Activated naive CD4-positive, alpha-beta T cell treated with anti-CD3 and anti-CD28 coated beads for 36 hours (primary cell): ENCODE measurements around the gene CBLN1. TPM values are rescaled to one million over a fixed set of nuclear protein-coding genes. Genes with fewer than 3 reads are reported as not detected.

ENCODE experiments used
- CTCF ChIA-PET: fragments of 350-600 bp; sonication (Branson Sonifier 250); formaldehyde crosslinking; loops from one replicate; lab custom pipeline; 2021; ENCODE audit warnings: antibody characterized with exemption; lab: Charles Lee
- DNase-seq: peaks from one replicate; pipeline ENCODE4 v3.0.0-alpha.2; 2020
- H3K27ac Mint-ChIP-seq: one replicate; pipeline ENCODE4 v1.8.0; 2021; ENCODE audit warnings: mild to moderate bottlenecking, mixed read lengths
- H3K27me3 Mint-ChIP-seq: one replicate; pipeline ENCODE4 v1.8.0; 2021; ENCODE audit warnings: low read depth, mixed read lengths
- H3K36me3 Mint-ChIP-seq: one replicate; pipeline ENCODE4 v1.8.0; 2021; ENCODE audit warnings: low read depth, mixed read lengths
- H3K4me1 Mint-ChIP-seq: one replicate; pipeline ENCODE4 v1.8.0; 2021; ENCODE audit warnings: low read depth, mixed read lengths
- H3K4me3 Mint-ChIP-seq: one replicate; pipeline ENCODE4 v1.8.0; 2021; ENCODE audit warnings: mild to moderate bottlenecking, moderate library complexity, mixed read lengths
- H3K9me3 Mint-ChIP-seq: one replicate; pipeline ENCODE4 v1.8.0; 2021; ENCODE audit warnings: mixed read lengths
- intact Hi-C: fragments of 100-400 bp; cut with micrococcal nuclease; formaldehyde crosslinking; loops from one replicate; pipeline ENCODE4 v1.15.1; 2023
- total RNA-seq, 2 experiments: library from RNA; stranded (reverse); gene quantifications; one replicate each; pipeline ENCODE4 v1.2.3, GENCODE V29; 2021

Gene CBLN1
- total RNA-seq, 2 experiments from 2014 or later, result not detected

GRCh38 chr16:49283376-49284049 lies 1.9 kb upstream of the CBLN1 start:
- no peak for DNase-seq
- Mint-ChIP-seq H3K36me3 (no peaks in the 10 kb centered on the region), H3K4me1 (peaks cover 16% of the 10 kb centered on the region), H3K27me3 (peaks cover 50% of the 10 kb centered on the region), H3K27ac (no peak overlapping the region), H3K9me3 (no peaks in the 10 kb centered on the region), H3K4me3 (no peak overlapping the region)
- intact Hi-C loops, result no loop called here
- CTCF ChIA-PET, result no interaction called here

GRCh38 chr16:49282690-49283375 lies 1.2 kb upstream of the CBLN1 start:
- CTCF ChIA-PET, result no interaction called here
- DNase-seq, result no peak
- peaks cover 54% of the 10 kb centered on the region for H3K27me3 Mint-ChIP-seq

GRCh38 chr16:49281843-49282642 lies 405 bp upstream of the CBLN1 start:
- peak; percentile 78 for DNase-seq
- Mint-ChIP-seq H3K36me3 (no peaks in the 10 kb centered on the region), H3K27ac (no peak overlapping the region), H3K4me1 (peaks cover 21% of the 10 kb centered on the region), H3K4me3 (peak overlapping the region; percentile 53), H3K9me3 (no peaks in the 10 kb centered on the region), H3K27me3 (peaks cover 59% of the 10 kb centered on the region)
- intact Hi-C loops, result loop anchor here (1.0 kb wide), 1 partner anchor 595 kb away; no protein-coding TSS in a partner anchor
- CTCF ChIA-PET, result no interaction called here

More at GRCh38 chr16:49282690-49283375, 1.2 kb upstream of the CBLN1 start:
- Mint-ChIP-seq H3K27ac (no peak overlapping the region), H3K9me3 (no peaks in the 10 kb centered on the region), H3K4me1 (peaks cover 18% of the 10 kb centered on the region), H3K4me3 (peak overlapping the region; percentile 53), H3K36me3 (no peaks in the 10 kb centered on the region)
- intact Hi-C loops, result loop anchor here (1.0 kb wide), 1 partner anchor 596 kb away; no protein-coding TSS in a partner anchor

GRCh38 chr16:49280841-49281371 lies 732 bp downstream of the CBLN1 start:
- CTCF ChIA-PET, result no interaction called here
- DNase-seq, result no peak
- H3K36me3 Mint-ChIP-seq, result no peaks in the 10 kb centered on the region
- H3K27me3 Mint-ChIP-seq, result peaks cover 69% of the 10 kb centered on the region
- peak overlapping the region; percentile 21 for H3K4me3 Mint-ChIP-seq
- H3K4me1 Mint-ChIP-seq, result peaks cover 21% of the 10 kb centered on the region
- H3K27ac Mint-ChIP-seq, result no peak overlapping the region
- no peaks in the 10 kb centered on the region for H3K9me3 Mint-ChIP-seq
- intact Hi-C loops, result no loop called here

- H3K4me1 Mint-ChIP-seq, result peaks cover 21% of the 10 kb centered on the region
Measured at GRCh38 chr16:49280105-49280741, 1.4 kb downstream of the CBLN1 start.

GRCh38 chr16:49278944-49279725 lies 2.5 kb downstream of the CBLN1 start:
- no peak overlapping the region for H3K27ac Mint-ChIP-seq
- peaks cover 21% of the 10 kb centered on the region for H3K4me1 Mint-ChIP-seq
- CTCF ChIA-PET, result interaction anchor here (1.5 kb wide), 1 partner anchor 8 kb away, joined by 4 read pairs; no protein-coding TSS in a partner anchor
- H3K4me3 Mint-ChIP-seq, result no peak overlapping the region
- peaks cover 76% of the 10 kb centered on the region for H3K27me3 Mint-ChIP-seq
- H3K36me3 Mint-ChIP-seq, result no peaks in the 10 kb centered on the region
- intact Hi-C loops, result no loop called here
- DNase-seq, result no peak
- H3K9me3 Mint-ChIP-seq, result no peaks in the 10 kb centered on the region

More at GRCh38 chr16:49280105-49280741, 1.4 kb downstream of the CBLN1 start:
- Mint-ChIP-seq H3K27me3 (peaks cover 74% of the 10 kb centered on the region), H3K36me3 (no peaks in the 10 kb centered on the region), H3K4me3 (no peak overlapping the region), H3K9me3 (no peaks in the 10 kb centered on the region), H3K27ac (no peak overlapping the region)
- CTCF ChIA-PET, result interaction anchor here (1.5 kb wide), 1 partner anchor 10 kb away, joined by 4 read pairs; no protein-coding TSS in a partner anchor
- intact Hi-C loops, result no loop called here
- DNase-seq, result no peak

- Mint-ChIP-seq H3K4me3 (no peak overlapping the region), H3K27ac (no peak overlapping the region), H3K27me3 (peaks cover 75% of the 10 kb centered on the region), H3K4me1 (peaks cover 21% of the 10 kb centered on the region), H3K36me3 (no peaks in the 10 kb centered on the region), H3K9me3 (no peaks in the 10 kb centered on the region)
- CTCF ChIA-PET, result no interaction called here
- intact Hi-C loops, result no loop called here
- no peak for DNase-seq
Measured at GRCh38 chr16:49278567-49278827, 3.1 kb downstream of the CBLN1 start.

GRCh38 chr16:49277766-49278566 lies 3.7 kb downstream of the CBLN1 start:
- Mint-ChIP-seq H3K27ac (no peak overlapping the region), H3K4me1 (peaks cover 21% of the 10 kb centered on the region), H3K27me3 (peaks cover 78% of the 10 kb centered on the region), H3K4me3 (no peak overlapping the region), H3K36me3 (no peaks in the 10 kb centered on the region), H3K9me3 (no peaks in the 10 kb centered on the region)
- DNase-seq, result no peak
- intact Hi-C loops, result no loop called here
- CTCF ChIA-PET, result no interaction called here

- no peak for DNase-seq
- Mint-ChIP-seq H3K27me3 (peaks cover 76% of the 10 kb centered on the region), H3K27ac (no peak overlapping the region), H3K36me3 (no peaks in the 10 kb centered on the region), H3K4me3 (no peak overlapping the region), H3K9me3 (no peaks in the 10 kb centered on the region), H3K4me1 (peaks cover 15% of the 10 kb centered on the region)
- CTCF ChIA-PET, result no interaction called here
- intact Hi-C loops, result no loop called here
Measured at GRCh38 chr16:49277386-49277742, 4.3 kb downstream of the CBLN1 start.

- peaks cover 15% of the 10 kb centered on the region for H3K4me1 Mint-ChIP-seq
- intact Hi-C loops, result no loop called here
Measured at GRCh38 chr16:49276646-49277385, 4.8 kb downstream of the CBLN1 start.

More at GRCh38 chr16:49276646-49277385, 4.8 kb downstream of the CBLN1 start:
- Mint-ChIP-seq H3K36me3 (no peaks in the 10 kb centered on the region), H3K27ac (no peak overlapping the region), H3K4me3 (no peak overlapping the region), H3K27me3 (peaks cover 78% of the 10 kb centered on the region), H3K9me3 (no peaks in the 10 kb centered on the region)
- CTCF ChIA-PET, result no interaction called here
- no peak for DNase-seq
